ENCODE data around the gene STAU1. TPM values are rescaled to one million over a fixed set of nuclear protein-coding genes. Genes with fewer than 3 reads are reported as not detected.
"Not testable (repeated sequence)": the region's sequence is repeated elsewhere in the genome, so short reads cannot be mapped to it uniquely, and the experiment has no call there.

STAU1 gene
- total RNA-seq, 1 donor from 2014 or later = 60.7 TPM

DNA sequence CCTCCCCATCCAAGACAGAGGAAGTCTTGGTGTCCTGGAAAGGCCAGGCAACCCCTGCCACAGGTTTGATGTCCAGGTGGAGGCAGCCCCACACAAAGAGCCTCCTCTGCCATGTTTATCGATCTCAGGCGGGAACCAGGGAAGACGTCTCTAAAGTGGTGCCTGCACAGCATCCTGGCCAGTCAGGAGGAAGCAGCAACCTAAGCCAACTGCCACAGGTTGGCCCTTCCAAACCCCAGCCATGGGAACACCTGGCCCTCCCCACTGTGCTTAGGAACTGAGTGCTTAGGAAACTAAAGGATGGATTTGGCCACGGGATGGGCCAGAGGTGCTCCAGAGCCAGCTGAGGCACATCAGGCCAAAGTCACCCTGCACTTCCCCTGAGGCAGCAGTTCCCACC, 85.1 kb downstream of the STAU1 start:
- DNase-seq (ENCODE audit: missing footprints) (no peak), ATAC-seq (no peak)
- intact Hi-C loops (cut with DNase I) = no loop called here

DNA sequence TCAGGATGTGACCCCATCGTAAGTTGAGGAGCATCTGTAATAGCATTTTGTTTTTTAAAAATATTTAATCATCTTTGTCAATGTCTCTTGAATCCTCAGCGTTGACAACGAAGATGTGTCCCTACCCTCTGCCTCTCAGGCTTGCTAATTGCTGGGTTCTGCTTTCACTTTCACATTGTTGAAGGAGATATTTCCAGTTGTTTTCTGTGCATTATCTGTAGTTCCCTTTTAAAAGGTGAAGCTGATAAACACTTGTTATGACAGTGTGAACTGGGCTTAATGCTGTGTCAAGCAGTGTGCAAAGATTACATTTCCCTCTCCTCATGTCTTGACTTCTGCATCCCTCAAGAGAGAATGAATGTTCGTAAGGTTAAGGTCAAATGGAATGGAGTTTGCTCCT, 87.2 kb downstream of the STAU1 start:
- ATAC-seq (no peak), DNase-seq (ENCODE audit: missing footprints) (no peak)
- intact Hi-C loops (cut with DNase I) = no loop called here

DNA sequence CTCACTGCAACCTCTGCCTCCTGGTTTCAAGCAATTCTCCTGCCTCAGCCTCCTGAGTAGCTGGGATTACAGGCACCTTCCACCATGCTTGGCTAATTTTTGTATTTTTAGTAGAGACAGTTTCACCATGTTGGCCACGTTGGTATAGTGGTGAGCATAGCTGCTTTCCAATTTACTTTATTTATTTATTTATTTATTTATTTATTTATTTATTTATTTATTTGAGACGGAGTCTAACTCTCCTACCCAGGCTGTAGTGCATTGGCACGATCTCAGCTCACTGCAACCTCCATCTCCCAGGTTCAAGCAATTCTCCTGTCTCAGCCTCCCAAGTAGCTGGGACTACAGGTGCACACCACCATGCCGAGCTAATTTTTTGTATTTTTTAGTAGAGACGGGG, 87.8 kb downstream of the STAU1 start:
- ATAC-seq; DNase-seq (ENCODE audit: missing footprints); intact Hi-C loops (cut with DNase I): not testable (repeated sequence)

- DNase-seq (ENCODE audit: missing footprints) = no peak
- intact Hi-C loops (cut with DNase I) = no loop called here
- no peak for ATAC-seq
Observed at GRCh38 chr20:49099011-49099410, 89.1 kb downstream of the STAU1 start.

GRCh38 chr20:49098136-49098535, 90.0 kb downstream of the STAU1 start:
- DNase-seq (ENCODE audit: missing footprints) (no peak), ATAC-seq (no peak)
- intact Hi-C loops (cut with DNase I) = no loop called here

GRCh38 chr20:49097159-49097558, 91.0 kb downstream of the STAU1 start:
- intact Hi-C loops (cut with DNase I) = no loop called here
- ATAC-seq (no peak), DNase-seq (ENCODE audit: missing footprints) (no peak)

- no peak for DNase-seq (ENCODE audit: missing footprints)
- intact Hi-C loops (cut with DNase I) = no loop called here
- no peak for ATAC-seq
Observed at GRCh38 chr20:49096203-49096730, 91.9 kb downstream of the STAU1 start.

- intact Hi-C loops (cut with DNase I) = no loop called here
- ATAC-seq = no peak
Observed at GRCh38 chr20:49091762-49092161, 96.4 kb downstream of the STAU1 start.

GRCh38 chr20:49091104-49091503, 97.0 kb downstream of the STAU1 start:
- DNase-seq (ENCODE audit: missing footprints) = no peak
- ATAC-seq = no peak
- intact Hi-C loops (cut with DNase I) = no loop called here

More at GRCh38 chr20:49091762-49092161, 96.4 kb downstream of the STAU1 start:
- no peak for DNase-seq (ENCODE audit: missing footprints)

GRCh38 chr20:49082295-49082694, 105.8 kb downstream of the STAU1 start:
- DNase-seq (ENCODE audit: missing footprints); ATAC-seq: not testable (repeated sequence)
- intact Hi-C loops (cut with DNase I) = loop anchor here (2.0 kb wide), 1 partner anchor 69 kb away; no protein-coding TSS in a partner anchor

DNA sequence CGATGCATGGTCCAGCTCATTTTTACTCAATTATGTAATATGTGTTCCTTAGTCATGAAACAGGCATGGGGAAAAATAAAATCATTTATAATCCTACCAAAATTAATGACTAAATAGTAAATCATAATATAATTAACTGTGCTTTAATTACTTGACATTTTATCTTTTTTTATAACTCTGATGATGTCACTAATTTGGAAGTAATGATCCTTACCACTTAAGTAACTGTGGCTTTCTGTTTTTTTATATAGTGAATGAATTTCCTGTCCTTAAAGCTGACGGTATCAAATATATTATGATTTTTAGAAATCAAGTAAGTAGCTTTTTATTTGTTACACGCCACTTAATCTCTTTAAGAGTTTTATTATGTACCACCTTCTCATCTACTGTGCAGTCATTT, 109.8 kb downstream of the STAU1 start:
- intact Hi-C loops (cut with DNase I) = no loop called here
- ATAC-seq = no peak
- no peak for DNase-seq (ENCODE audit: missing footprints)

GRCh38 chr20:49074521-49074920, 113.6 kb downstream of the STAU1 start:
- intact Hi-C loops (cut with DNase I) = no loop called here
- DNase-seq (ENCODE audit: missing footprints) (no peak), ATAC-seq (no peak)

Other genes with a start within 250 kb of the STAU1 start
- 41.4 TPM for gene CSE1L, start 142.0 kb downstream of the STAU1 start, total RNA-seq
- gene DDX27, start 31.1 kb upstream of the STAU1 start, total RNA-seq = 15.8 TPM
- gene ZNFX1, start 89.7 kb upstream of the STAU1 start, total RNA-seq = 21.0 TPM